Measurements from ENCODE around the gene STK40.

STK40 gene

DNA sequence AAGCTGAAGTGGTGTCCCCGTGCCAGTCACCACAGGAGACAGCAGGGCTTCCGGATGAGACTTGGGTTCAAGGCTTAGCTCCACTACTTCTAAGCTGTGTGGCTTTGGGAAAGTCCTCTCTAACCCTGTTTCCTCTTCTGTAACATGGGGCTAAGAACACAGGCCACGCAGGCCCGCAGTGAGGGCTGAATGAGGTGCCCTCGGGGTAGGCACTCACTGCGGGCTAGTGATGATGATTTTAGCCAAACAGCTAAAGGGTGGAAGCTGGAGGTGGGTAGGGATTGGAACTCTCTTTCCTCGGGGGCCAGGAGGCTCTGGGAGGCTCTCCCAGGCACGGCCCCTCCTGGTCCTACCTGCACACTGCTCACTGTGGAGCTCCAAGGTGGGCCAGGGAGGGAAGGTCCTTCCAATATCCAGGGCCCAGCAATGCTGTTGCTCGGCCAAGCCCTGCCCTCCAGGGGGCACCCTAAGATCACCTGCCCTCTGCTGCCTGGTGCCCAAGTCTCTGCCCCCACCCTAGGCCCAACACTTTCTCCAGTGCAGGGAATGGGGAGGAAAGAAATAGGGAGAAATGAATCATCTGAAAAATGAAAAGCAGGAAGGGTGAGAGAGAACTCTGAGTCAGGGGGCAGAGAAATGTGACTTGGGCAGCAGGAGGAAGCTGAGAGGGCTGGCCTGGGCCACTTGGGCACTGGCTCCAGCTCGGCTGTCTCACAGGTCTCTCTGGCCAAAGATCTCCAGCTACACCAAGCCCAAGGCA, 43.1 kb downstream of the STK40 start:
- no peak overlapping the region for H3K4me3 ChIP-seq (ENCODE audit: low read depth, low read length)
- ChIA-PET CTCF (interaction anchor here (0.6 to 4.4 kb wide), 24 partner anchors 8 to 108 kb away, joined by 3 to 75 read pairs (median 8); partner anchors contain the start of genes LSM10, OSCP1 and STK40), POLR2A (interaction anchor here (1.1 to 1.6 kb wide), 5 partner anchors 19 to 81 kb away, joined by 3 to 11 read pairs (median 4); partner anchors contain the start of gene EVA1B)
- TF ChIP-seq, protein P1, sequence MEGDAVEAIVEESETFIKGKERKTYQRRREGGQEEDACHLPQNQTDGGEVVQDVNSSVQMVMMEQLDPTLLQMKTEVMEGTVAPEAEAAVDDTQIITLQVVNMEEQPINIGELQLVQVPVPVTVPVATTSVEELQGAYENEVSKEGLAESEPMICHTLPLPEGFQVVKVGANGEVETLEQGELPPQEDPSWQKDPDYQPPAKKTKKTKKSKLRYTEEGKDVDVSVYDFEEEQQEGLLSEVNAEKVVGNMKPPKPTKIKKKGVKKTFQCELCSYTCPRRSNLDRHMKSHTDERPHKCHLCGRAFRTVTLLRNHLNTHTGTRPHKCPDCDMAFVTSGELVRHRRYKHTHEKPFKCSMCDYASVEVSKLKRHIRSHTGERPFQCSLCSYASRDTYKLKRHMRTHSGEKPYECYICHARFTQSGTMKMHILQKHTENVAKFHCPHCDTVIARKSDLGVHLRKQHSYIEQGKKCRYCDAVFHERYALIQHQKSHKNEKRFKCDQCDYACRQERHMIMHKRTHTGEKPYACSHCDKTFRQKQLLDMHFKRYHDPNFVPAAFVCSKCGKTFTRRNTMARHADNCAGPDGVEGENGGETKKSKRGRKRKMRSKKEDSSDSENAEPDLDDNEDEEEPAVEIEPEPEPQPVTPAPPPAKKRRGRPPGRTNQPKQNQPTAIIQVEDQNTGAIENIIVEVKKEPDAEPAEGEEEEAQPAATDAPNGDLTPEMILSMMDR (IDR thresholded peaks at IDR 0.05; ENCODE audit: insufficient read depth, low read length, missing control alignments): peak; percentile 84
- DNase-seq (ENCODE audit: low read depth, low spot score): no peak

GRCh38 chr1:36341626-36342320, 44.0 kb downstream of the STK40 start:
- ChIA-PET CTCF (interaction anchor here (0.6 to 4.4 kb wide), 21 partner anchors 9 to 109 kb away, joined by 3 to 75 read pairs (median 9); partner anchors contain the start of genes LSM10, OSCP1 and STK40), POLR2A (interaction anchor here (1.3 to 1.6 kb wide), 2 partner anchors 25 to 45 kb away, joined by 3 to 11 read pairs; no protein-coding TSS in a partner anchor)
- H3K4me3 ChIP-seq (ENCODE audit: low read depth, low read length): no peak overlapping the region
- TF ChIP-seq, protein P1 (IDR thresholded peaks at IDR 0.05; ENCODE audit: insufficient read depth, low read length, missing control alignments): no peak
- no peak for DNase-seq (ENCODE audit: low read depth, low spot score)

GRCh38 chr1:36339615-36340014, 46.1 kb downstream of the STK40 start:
- POLR2A ChIA-PET: no interaction called here
- CTCF ChIA-PET: interaction anchor here (1.9 to 4.4 kb wide), 3 partner anchors 29 to 84 kb away, joined by 4 to 75 read pairs (median 29); partner anchors contain the start of gene STK40
- TF ChIP-seq, protein P1 (IDR thresholded peaks at IDR 0.05; ENCODE audit: insufficient read depth, low read length, missing control alignments): no peak
- DNase-seq (ENCODE audit: low read depth, low spot score): no peak
- H3K4me3 ChIP-seq (ENCODE audit: low read depth, low read length): no peak overlapping the region

GRCh38 chr1:36339215-36339614, 46.5 kb downstream of the STK40 start:
- CTCF ChIA-PET: interaction anchor here (1.9 to 4.4 kb wide), 2 partner anchors 30 to 84 kb away, joined by 4 to 75 read pairs; no protein-coding TSS in a partner anchor
- POLR2A ChIA-PET: no interaction called here
- no peak overlapping the region for H3K4me3 ChIP-seq (ENCODE audit: low read depth, low read length)
- TF ChIP-seq, protein P1 (IDR thresholded peaks at IDR 0.05; ENCODE audit: insufficient read depth, low read length, missing control alignments): no peak
- DNase-seq (ENCODE audit: low read depth, low spot score): no peak

GRCh38 chr1:36337830-36338229, 47.9 kb downstream of the STK40 start:
- POLR2A ChIA-PET: no interaction called here
- TF ChIP-seq, protein P1 (IDR thresholded peaks at IDR 0.05; ENCODE audit: insufficient read depth, low read length, missing control alignments): no peak
- no peak overlapping the region for H3K4me3 ChIP-seq (ENCODE audit: low read depth, low read length)
- CTCF ChIA-PET: interaction anchor here (1.9 kb wide), 1 partner anchor 31 kb away, joined by 4 read pairs; no protein-coding TSS in a partner anchor
- no peak for DNase-seq (ENCODE audit: low read depth, low spot score)

- POLR2A ChIA-PET: no interaction called here
- CTCF ChIA-PET: interaction anchor here (4.8 kb wide), 1 partner anchor 12 kb away, joined by 25 read pairs; no protein-coding TSS in a partner anchor
- no peak overlapping the region for H3K4me3 ChIP-seq (ENCODE audit: low read depth, low read length)
- DNase-seq (ENCODE audit: low read depth, low spot score): no peak
- TF ChIP-seq, protein P1 (IDR thresholded peaks at IDR 0.05; ENCODE audit: insufficient read depth, low read length, missing control alignments): no peak
Observed at GRCh38 chr1:36330940-36331339, 54.8 kb downstream of the STK40 start.

Data from AG04449 (cell line).